DND-41 (cell line): Measurements from ENCODE around the gene DOC2A.

Source experiments
- EZH2 ChIP-seq: IDR thresholded peaks from 3 replicates; pipeline ENCODE4 v1.6.1; 2012; ENCODE audit warnings: borderline replicate concordance, low read depth, mild to moderate bottlenecking, moderate library complexity, low read length, inconsistent platforms; ENCODE audit not compliant: severe bottlenecking
- TF ChIP-seq, protein P1 (sequence below): IDR thresholded peaks from 2 replicates; pipeline ENCODE4 v1.5.1; 2012; ENCODE audit warnings: borderline replicate concordance, low read length, moderate library complexity, mild to moderate bottlenecking; ENCODE audit not compliant: poor library complexity, severe bottlenecking; ENCODE audit errors: extremely low read depth

DNA sequence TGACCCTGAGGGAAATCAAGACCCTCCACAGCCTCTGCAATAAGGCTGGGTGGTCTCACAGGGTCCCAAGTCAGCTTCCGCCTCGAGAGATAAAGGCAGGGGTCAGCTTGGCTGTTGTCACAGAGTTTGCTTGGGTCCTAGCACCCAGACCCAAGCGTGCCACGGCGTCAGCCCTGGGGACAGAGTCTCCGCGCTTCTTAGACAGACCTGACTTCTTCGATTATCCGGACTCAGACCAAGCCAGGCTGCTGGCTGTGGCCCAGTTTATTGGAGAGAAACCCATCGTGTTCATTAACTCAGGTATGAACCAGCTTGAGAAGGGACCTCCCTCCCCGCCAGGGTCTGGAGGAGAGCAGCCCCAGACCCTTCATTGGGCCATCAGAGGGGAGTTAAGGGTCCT, 12.8 kb upstream of the DOC2A start:
- TF ChIP-seq, protein P1, sequence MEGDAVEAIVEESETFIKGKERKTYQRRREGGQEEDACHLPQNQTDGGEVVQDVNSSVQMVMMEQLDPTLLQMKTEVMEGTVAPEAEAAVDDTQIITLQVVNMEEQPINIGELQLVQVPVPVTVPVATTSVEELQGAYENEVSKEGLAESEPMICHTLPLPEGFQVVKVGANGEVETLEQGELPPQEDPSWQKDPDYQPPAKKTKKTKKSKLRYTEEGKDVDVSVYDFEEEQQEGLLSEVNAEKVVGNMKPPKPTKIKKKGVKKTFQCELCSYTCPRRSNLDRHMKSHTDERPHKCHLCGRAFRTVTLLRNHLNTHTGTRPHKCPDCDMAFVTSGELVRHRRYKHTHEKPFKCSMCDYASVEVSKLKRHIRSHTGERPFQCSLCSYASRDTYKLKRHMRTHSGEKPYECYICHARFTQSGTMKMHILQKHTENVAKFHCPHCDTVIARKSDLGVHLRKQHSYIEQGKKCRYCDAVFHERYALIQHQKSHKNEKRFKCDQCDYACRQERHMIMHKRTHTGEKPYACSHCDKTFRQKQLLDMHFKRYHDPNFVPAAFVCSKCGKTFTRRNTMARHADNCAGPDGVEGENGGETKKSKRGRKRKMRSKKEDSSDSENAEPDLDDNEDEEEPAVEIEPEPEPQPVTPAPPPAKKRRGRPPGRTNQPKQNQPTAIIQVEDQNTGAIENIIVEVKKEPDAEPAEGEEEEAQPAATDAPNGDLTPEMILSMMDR, result no peak
- TF ChIP-seq EZH2, result no peak
